ENCODE measurements around the gene MRRF.

DNA sequence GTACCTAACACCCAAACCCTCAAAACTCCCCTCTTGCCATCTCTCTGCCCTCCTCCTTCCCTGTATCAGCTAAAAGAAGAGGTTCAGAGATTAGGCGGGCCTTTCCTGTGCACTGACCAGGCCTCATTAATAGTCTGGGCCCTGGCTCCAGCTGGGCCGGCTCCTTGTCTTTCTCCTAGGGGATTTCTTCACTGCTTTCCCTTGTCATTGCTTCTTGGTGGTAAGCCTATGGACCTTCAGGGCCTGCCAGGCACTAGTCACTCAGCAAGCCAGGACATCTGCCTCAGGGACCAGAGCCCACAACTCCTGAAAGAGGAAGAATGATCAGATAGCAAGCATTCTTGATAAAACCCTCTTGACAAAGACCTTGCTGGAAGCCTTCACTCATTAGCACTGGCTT, 50.9 kb downstream of the MRRF start:
- TF ChIP-seq, protein P1, sequence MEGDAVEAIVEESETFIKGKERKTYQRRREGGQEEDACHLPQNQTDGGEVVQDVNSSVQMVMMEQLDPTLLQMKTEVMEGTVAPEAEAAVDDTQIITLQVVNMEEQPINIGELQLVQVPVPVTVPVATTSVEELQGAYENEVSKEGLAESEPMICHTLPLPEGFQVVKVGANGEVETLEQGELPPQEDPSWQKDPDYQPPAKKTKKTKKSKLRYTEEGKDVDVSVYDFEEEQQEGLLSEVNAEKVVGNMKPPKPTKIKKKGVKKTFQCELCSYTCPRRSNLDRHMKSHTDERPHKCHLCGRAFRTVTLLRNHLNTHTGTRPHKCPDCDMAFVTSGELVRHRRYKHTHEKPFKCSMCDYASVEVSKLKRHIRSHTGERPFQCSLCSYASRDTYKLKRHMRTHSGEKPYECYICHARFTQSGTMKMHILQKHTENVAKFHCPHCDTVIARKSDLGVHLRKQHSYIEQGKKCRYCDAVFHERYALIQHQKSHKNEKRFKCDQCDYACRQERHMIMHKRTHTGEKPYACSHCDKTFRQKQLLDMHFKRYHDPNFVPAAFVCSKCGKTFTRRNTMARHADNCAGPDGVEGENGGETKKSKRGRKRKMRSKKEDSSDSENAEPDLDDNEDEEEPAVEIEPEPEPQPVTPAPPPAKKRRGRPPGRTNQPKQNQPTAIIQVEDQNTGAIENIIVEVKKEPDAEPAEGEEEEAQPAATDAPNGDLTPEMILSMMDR (IDR thresholded peaks at IDR 0.05): no peak
- TF ChIP-seq POLR2AphosphoS5 (IDR thresholded peaks at IDR 0.05): no peak
